Smooth muscle cell (in vitro differentiated cells): ENCODE results near the gene DMWD. TPM values are rescaled to one million over a fixed set of nuclear protein-coding genes. Genes with fewer than 3 reads are reported as not detected.

ENCODE experiments used
- DNase-seq: peaks from one replicate; lab custom pipeline; 2025; ENCODE audit not compliant: unreplicated experiment; lab: John Stamatoyannopoulos, UW
- H2AFZ ChIP-seq: fragments of 200-600 bp; sonication (generic); 2 replicates; pipeline ENCODE4 v1.6.0; 2016; ENCODE audit warnings: antibody characterized with exemption, low read depth, mild to moderate bottlenecking
- H3F3A ChIP-seq: fragments of 200-600 bp; sonication (generic); 2 replicates; pipeline ENCODE4 v1.6.0; 2017; ENCODE audit warnings: antibody characterized with exemption, low read depth
- H3K27ac ChIP-seq: fragments of 200-600 bp; sonication (generic); 2 replicates; pipeline ENCODE4 v1.5.1; 2016; ENCODE audit warnings: low read depth, mild to moderate bottlenecking
- H3K27me3 ChIP-seq: fragments of 200-600 bp; sonication (generic); 2 replicates; pipeline ENCODE4 v1.6.1; 2016; ENCODE audit warnings: low read depth, mild to moderate bottlenecking
- H3K36me3 ChIP-seq: fragments of 200-600 bp; sonication (generic); 2 replicates; pipeline ENCODE4 v1.5.1; 2016; ENCODE audit warnings: low read depth
- H3K4me1 ChIP-seq: fragments of 200-600 bp; sonication (generic); 2 replicates; pipeline ENCODE4 v1.5.1; 2016; ENCODE audit warnings: low read depth
- H3K4me2 ChIP-seq: fragments of 200-600 bp; sonication (generic); 2 replicates; pipeline ENCODE4 v1.6.0; 2016; ENCODE audit warnings: mild to moderate bottlenecking
- H3K4me3 ChIP-seq: fragments of 200-600 bp; sonication (generic); 2 replicates; pipeline ENCODE4 v1.5.1; 2016; ENCODE audit warnings: mild to moderate bottlenecking
- H3K79me2 ChIP-seq: fragments of 200-600 bp; sonication (generic); 2 replicates; pipeline ENCODE4 v1.6.0; 2016; ENCODE audit warnings: low read depth, mild to moderate bottlenecking
- H3K9ac ChIP-seq: fragments of 200-600 bp; sonication (generic); 2 replicates; pipeline ENCODE4 v1.6.0; 2016; ENCODE audit warnings: low read depth
- H3K9me3 ChIP-seq: fragments of 200-600 bp; sonication (generic); replicated peaks from 2 replicates; pipeline ENCODE4 v1.5.1; 2016; ENCODE audit warnings: low read depth
- H4K20me1 ChIP-seq: fragments of 200-600 bp; sonication (generic); 2 replicates; pipeline ENCODE4 v1.6.0; 2016; ENCODE audit warnings: low read depth
- CTCF ChIP-seq: fragments of 200-600 bp; sonication (generic); IDR thresholded peaks from 2 replicates; pipeline ENCODE4 v1.5.1; 2017; ENCODE audit warnings: borderline replicate concordance, mild to moderate bottlenecking, antibody characterized with exemption; ENCODE audit not compliant: insufficient read depth, poor library complexity, severe bottlenecking
- WGBS: methylation state at CpG from one replicate; pipeline ENCODE4 v1.1.7; 2016; ENCODE audit warnings: low lambda C conversion rate; 5-methylcytosine and 5-hydroxymethylcytosine counted together
- polyA plus RNA-seq: library from polyadenylated mRNA; unstranded; fragments of >200 nt; fragmentation: Nextera tagmentation; extraction: Ambion mirVana; gene quantifications from 2 replicates; pipeline ENCODE4 v1.2.1, GENCODE V29; 2016
- total RNA-seq: library from RNA; depleted of rRNA; stranded (reverse); fragments of >200 nt; gene quantifications from 2 replicates; pipeline ENCODE4 v1.2.3, GENCODE V29; 2014

The DMWD gene
- total and polyA plus RNA-seq, 2 experiments from 2014 or later: 16.1 to 57.6 TPM

GRCh38 chr19:45767410-45767880 is 25.2 kb downstream of the DMWD start:
- H3K79me2 ChIP-seq: peaks cover 16% of the 10 kb centered on the region
- no peak overlapping the region for H2AFZ ChIP-seq
- H4K20me1 ChIP-seq: peaks cover 16% of the 10 kb centered on the region
- H3K27me3 ChIP-seq: no peaks in the 10 kb centered on the region
- DNase-seq: peak; percentile 51
- H3K36me3 ChIP-seq: no peaks in the 10 kb centered on the region
- peak overlapping the region; percentile 70 for H3K4me3 ChIP-seq
- H3F3A ChIP-seq: peaks cover 7% of the 10 kb centered on the region
- no peak for TF ChIP-seq CTCF
- H3K27ac ChIP-seq: peak overlapping the region; percentile 80
- H3K9ac ChIP-seq: peak overlapping the region; percentile 76
- H3K4me2 ChIP-seq: peak overlapping the region; percentile 91
- peaks cover 22% of the 10 kb centered on the region for H3K4me1 ChIP-seq
- under 1% methylated on average over 22 of the region's 31 CpGs for WGBS
- H3K9me3 ChIP-seq: no peaks in the 10 kb centered on the region

GRCh38 chr19:45766869-45767346 is 25.7 kb downstream of the DMWD start:
- Histone ChIP-seq H3K4me2 (peak overlapping the region; percentile 91), H3K9ac (peak overlapping the region; percentile 76), H3K9me3 (no peaks in the 10 kb centered on the region), H3K4me1 (peaks cover 22% of the 10 kb centered on the region), H4K20me1 (peaks cover 12% of the 10 kb centered on the region), H3K4me3 (peak overlapping the region; percentile 70), H2AFZ (no peak overlapping the region), H3K79me2 (peaks cover 16% of the 10 kb centered on the region), H3F3A (peaks cover 2% of the 10 kb centered on the region), H3K27ac (peak overlapping the region; percentile 80), H3K27me3 (no peaks in the 10 kb centered on the region), H3K36me3 (no peaks in the 10 kb centered on the region)
- no peak for TF ChIP-seq CTCF
- 34% methylated on average over 23 of the region's 24 CpGs for WGBS
- no peak for DNase-seq

GRCh38 chr19:45766296-45766868 is 26.3 kb downstream of the DMWD start:
- Histone ChIP-seq H3K36me3 (no peaks in the 10 kb centered on the region), H4K20me1 (peaks cover 6% of the 10 kb centered on the region), H3K4me1 (peaks cover 22% of the 10 kb centered on the region), H3K79me2 (peaks cover 16% of the 10 kb centered on the region), H2AFZ (no peak overlapping the region), H3K9ac (peak overlapping the region; percentile 76), H3K4me2 (peak overlapping the region; percentile 91), H3K27me3 (no peaks in the 10 kb centered on the region), H3K27ac (peak overlapping the region; percentile 80), H3K9me3 (no peaks in the 10 kb centered on the region), H3F3A (no peaks in the 10 kb centered on the region), H3K4me3 (peak overlapping the region; percentile 70)
- no peak for TF ChIP-seq CTCF
- DNase-seq: no peak
- 91% methylated on average over 10 of the region's 17 CpGs for WGBS
